C4-2B (cell line): ENCODE measurements around the gene CPA2.

Experiments
- CTCF ChIP-seq: fragments of 450-650 bp; conservative IDR thresholded peaks from 2 replicates; pipeline ENCODE4 v1.5.1; 2017; ENCODE audit warnings: mild to moderate bottlenecking
- ZFX ChIP-seq: fragments of 450-650 bp; IDR thresholded peaks from 2 replicates; pipeline ENCODE4 v1.6.1; 2017

DNA sequence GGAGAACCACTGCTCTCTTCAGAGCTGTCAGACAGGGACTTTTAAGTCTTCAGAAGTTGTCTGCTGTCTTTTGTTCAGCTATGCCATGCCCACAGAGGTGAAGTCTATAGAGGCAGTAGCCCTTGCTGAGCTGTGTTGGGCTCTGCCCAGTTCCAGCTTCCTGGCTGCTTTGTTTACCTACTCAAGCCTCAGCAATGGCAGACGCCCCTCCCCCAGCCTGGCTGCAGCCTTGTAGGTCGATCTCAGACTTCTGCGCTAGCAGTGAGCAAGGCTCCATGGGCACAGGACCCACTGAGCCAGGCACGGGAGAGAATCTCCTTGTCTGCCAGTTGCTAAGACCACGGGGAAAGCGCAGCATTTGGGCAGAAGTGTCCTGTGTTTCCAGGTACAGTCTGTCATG, 12.1 kb upstream of the CPA2 start:
- no peak for TF ChIP-seq CTCF
- no peak for TF ChIP-seq ZFX
